Ovary (tissue), 9 donors: ENCODE measurements around the gene E2F8. TPM values are rescaled to one million over a fixed set of nuclear protein-coding genes. Genes with fewer than 3 reads are reported as not detected.

Source experiments
- DNase-seq, 5 donors: peaks; one replicate each; pipeline ENCODE4 v3.0.0-alpha.2; 2019 to 2020
- H3K27ac ChIP-seq, 2 donors: fragments of 200-600 bp; one replicate each; pipeline versions ENCODE4 v1.5.1 to v1.8.0; 2019 to 2022
- H3K27me3 ChIP-seq: fragments of 200-600 bp; one replicate; pipeline ENCODE4 v1.8.0; 2022
- H3K36me3 ChIP-seq: fragments of 200-600 bp; sonication (generic); one replicate; pipeline ENCODE4 v1.5.1; 2019
- H3K4me1 ChIP-seq: one replicate; pipeline ENCODE4 v1.8.1; 2013; ENCODE audit warnings: mild to moderate bottlenecking, moderate library complexity; ENCODE audit not compliant: insufficient read depth
- H3K4me3 ChIP-seq: fragments of 200-600 bp; sonication (generic); one replicate; pipeline ENCODE4 v1.5.1; 2017
- H3K9me3 ChIP-seq, 2 donors: fragments of 200-600 bp in 1 of 2; sonication (generic) in 1 of 2; one replicate each; pipeline versions ENCODE4 v1.5.1 to v1.8.1; 2013 to 2019; ENCODE audit warnings: mild to moderate bottlenecking in 1 of 2, moderate library complexity in 1 of 2
- EP300 ChIP-seq: sonication (generic); formaldehyde crosslinking; IDR thresholded peaks from one replicate; pipeline ENCODE4 v1.6.1; 2017; ENCODE audit warnings: antibody characterized with exemption
- POLR2A ChIP-seq: fragments of 450-650 bp; IDR thresholded peaks from one replicate; pipeline ENCODE4 v1.6.1; 2017; ENCODE audit warnings: antibody characterized with exemption, mild to moderate bottlenecking, moderate library complexity
- WGBS, 3 donors: extraction: QIAGEN DNeasy Blood & Tissue Kit in 1 of 3; methylation state at CpG; one replicate each; pipeline versions ENCODE4 v1.1.5 to v1.1.7; 2013 to 2017; 5-methylcytosine and 5-hydroxymethylcytosine counted together
- intact Hi-C, 4 donors: fragments of 100-400 bp; cut with DNase I; formaldehyde crosslinking; loops; one replicate each; pipeline versions ENCODE4 v1.11.0 to v1.15.1; 2022 to 2023
- polyA plus RNA-seq, 2 donors: library from polyadenylated mRNA; stranded (reverse); fragments of 200-250 nt in 1 of 2; fragments of 350-450 nt in 1 of 2; fragmentation: Illumina TruSeq in 1 of 2; extraction: RNeasy Lipid Tissue Mini Kit (QIAGEN cat#74804) in 1 of 2; gene quantifications; one replicate each; pipeline ENCODE4 v1.2.3, GENCODE V29; 2013 to 2014
- total RNA-seq, 7 donors: library from RNA; depleted of rRNA in 2 of 7; stranded (reverse); fragments of >200 nt in 2 of 7; fragmentation: NEBNext Ultra II Directional in 3 of 7; extraction: Animal tissue kit (Norgen Biotek cat#: 25700) in 3 of 7; gene quantifications; one replicate each; pipeline versions ENCODE4 v1.1.0 to v1.2.4, GENCODE V29; 2016 to 2023
- TF ChIP-seq, protein P1 (sequence below), 3 donors: fragments of 450-650 bp in 2 of 3; fragments of 200-600 bp in 1 of 3; IDR thresholded peaks; one replicate each; pipeline versions ENCODE4 v1.5.1 to v1.8.0; 2016 to 2022; ENCODE audit warnings: antibody characterized with exemption in 3 of 3, mild to moderate bottlenecking in 1 of 3
- donor health status: DM: no; HTN: no; CAD: no; lungs with moderate emphysema.
- donor health status: DM: no; HTN: no; CAD: no.
- donor health status: Bipolar disorder and iron deficiency.
- donor health status: DM: yes; HTN: yes; CAD: no.
- donor health status: DM: no; HTN: no; CAD: no.
- donor health status: DM: yes; HTN: yes; CAD: no.

E2F8 gene
- total and polyA plus RNA-seq, 9 donors = 0.08 to 0.80 (median 0.36) TPM; not detected in 3

DNA sequence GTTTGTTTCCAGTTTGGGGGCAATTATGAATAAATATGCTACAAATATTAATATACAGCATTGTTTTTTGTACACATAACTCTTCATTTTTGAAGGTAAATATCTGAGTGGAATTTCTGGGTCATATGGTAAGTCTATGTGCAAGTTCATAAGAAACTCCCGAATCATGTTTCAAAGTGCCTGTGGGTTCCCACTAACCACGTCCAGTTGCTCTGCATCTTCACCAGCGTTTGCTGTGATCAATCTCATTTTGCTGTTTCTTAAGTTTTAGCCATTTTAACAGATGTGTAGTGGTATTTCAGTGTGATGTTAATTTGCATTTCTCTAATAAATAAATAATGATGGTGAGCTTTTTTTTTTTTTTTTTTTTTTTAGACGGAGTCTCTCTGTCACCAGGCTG, 24.7 kb downstream of the E2F8 start:
- WGBS, 3 donors = 86 to 93% (median 87%) methylated on average over 4 of the region's 4 CpGs
- no peak overlapping the region for H3K27ac ChIP-seq
- no peaks in the 10 kb centered on the region for H3K9me3 ChIP-seq
- H3K4me1 ChIP-seq = no peaks in the 10 kb centered on the region
- intact Hi-C loops = no loop called here
- no peaks in the 10 kb centered on the region for H3K36me3 ChIP-seq
- TF ChIP-seq EP300 (no peak), POLR2A (no peak)
- TF ChIP-seq, protein P1, sequence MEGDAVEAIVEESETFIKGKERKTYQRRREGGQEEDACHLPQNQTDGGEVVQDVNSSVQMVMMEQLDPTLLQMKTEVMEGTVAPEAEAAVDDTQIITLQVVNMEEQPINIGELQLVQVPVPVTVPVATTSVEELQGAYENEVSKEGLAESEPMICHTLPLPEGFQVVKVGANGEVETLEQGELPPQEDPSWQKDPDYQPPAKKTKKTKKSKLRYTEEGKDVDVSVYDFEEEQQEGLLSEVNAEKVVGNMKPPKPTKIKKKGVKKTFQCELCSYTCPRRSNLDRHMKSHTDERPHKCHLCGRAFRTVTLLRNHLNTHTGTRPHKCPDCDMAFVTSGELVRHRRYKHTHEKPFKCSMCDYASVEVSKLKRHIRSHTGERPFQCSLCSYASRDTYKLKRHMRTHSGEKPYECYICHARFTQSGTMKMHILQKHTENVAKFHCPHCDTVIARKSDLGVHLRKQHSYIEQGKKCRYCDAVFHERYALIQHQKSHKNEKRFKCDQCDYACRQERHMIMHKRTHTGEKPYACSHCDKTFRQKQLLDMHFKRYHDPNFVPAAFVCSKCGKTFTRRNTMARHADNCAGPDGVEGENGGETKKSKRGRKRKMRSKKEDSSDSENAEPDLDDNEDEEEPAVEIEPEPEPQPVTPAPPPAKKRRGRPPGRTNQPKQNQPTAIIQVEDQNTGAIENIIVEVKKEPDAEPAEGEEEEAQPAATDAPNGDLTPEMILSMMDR (IDR thresholded peaks at IDR 0.05) = no peak
- DNase-seq = no peak
- H3K4me3 ChIP-seq = no peak overlapping the region
- H3K27me3 ChIP-seq = no peaks in the 10 kb centered on the region

GRCh38 chr11:19209617-19210370, 31.0 kb downstream of the E2F8 start:
- no peak for TF ChIP-seq POLR2A
- no peak for TF ChIP-seq EP300
- TF ChIP-seq, protein P1 (IDR thresholded peaks at IDR 0.05) = no peak
- DNase-seq = no peak
- no peak overlapping the region for H3K4me3 ChIP-seq
- no peaks in the 10 kb centered on the region for H3K36me3 ChIP-seq
- H3K4me1 ChIP-seq = no peaks in the 10 kb centered on the region
- H3K27me3 ChIP-seq = no peaks in the 10 kb centered on the region
- WGBS, 3 donors = 20 to 30% (median 21%) methylated on average over 4 of the region's 4 CpGs
- intact Hi-C loops = no loop called here
- H3K9me3 ChIP-seq = no peaks in the 10 kb centered on the region
- no peak overlapping the region for H3K27ac ChIP-seq

DNA sequence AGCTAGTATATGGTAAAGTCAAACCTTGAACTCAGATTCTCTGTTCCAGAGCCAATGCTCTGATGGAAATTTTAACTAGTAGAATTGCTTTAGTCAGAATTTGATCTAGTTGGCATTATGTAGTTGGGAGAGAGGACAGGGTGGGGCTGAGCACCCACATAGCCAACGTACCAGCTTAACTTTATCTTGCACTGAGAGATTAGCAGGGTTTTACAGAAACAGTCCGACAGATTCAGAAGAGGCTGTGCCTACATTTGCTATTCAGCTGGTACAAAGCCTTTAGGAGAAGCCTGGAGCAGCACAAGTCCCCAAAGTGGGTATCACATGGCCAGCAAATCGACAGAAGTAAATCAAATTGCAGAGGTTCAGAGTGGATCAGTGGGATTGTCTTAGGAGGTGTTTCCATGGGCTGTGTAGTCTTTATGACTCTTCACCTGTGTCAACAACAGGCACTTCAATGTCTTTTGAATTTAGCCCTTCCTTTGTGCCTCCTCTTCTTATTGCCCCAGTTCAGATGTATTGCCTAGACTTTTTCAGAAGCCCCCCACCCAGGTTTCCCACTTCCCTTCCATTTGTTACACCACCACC, 31.7 kb downstream of the E2F8 start:
- no peak for DNase-seq
- TF ChIP-seq, protein P1 (IDR thresholded peaks at IDR 0.05) = no peak
- TF ChIP-seq POLR2A = no peak
- TF ChIP-seq EP300 = no peak
- Histone ChIP-seq H3K36me3 (no peaks in the 10 kb centered on the region), H3K27ac (no peak overlapping the region), H3K27me3 (no peaks in the 10 kb centered on the region), H3K4me1 (no peaks in the 10 kb centered on the region), H3K9me3 (no peaks in the 10 kb centered on the region), H3K4me3 (no peak overlapping the region)
- 68 to 77% (median 72%) methylated on average over 3 of the region's 3 CpGs for whole genome bisulfite sequencing, 3 donors
- intact Hi-C loops = no loop called here

GRCh38 chr11:19208181-19208580, 32.6 kb downstream of the E2F8 start:
- no peak for DNase-seq
- Histone ChIP-seq H3K4me1 (no peaks in the 10 kb centered on the region), H3K36me3 (no peaks in the 10 kb centered on the region), H3K27me3 (no peaks in the 10 kb centered on the region), H3K27ac (no peak overlapping the region), H3K9me3 (no peaks in the 10 kb centered on the region), H3K4me3 (no peak overlapping the region)
- TF ChIP-seq POLR2A = no peak
- TF ChIP-seq, protein P1 (IDR thresholded peaks at IDR 0.05) = no peak
- no peak for TF ChIP-seq EP300
- 78 to 86% (median 80%) methylated on average over 2 of the region's 2 CpGs for WGBS, 3 donors
- intact Hi-C loops = no loop called here
